ENCODE measurements around the gene KCNQ1.

KCNQ1 gene

DNA sequence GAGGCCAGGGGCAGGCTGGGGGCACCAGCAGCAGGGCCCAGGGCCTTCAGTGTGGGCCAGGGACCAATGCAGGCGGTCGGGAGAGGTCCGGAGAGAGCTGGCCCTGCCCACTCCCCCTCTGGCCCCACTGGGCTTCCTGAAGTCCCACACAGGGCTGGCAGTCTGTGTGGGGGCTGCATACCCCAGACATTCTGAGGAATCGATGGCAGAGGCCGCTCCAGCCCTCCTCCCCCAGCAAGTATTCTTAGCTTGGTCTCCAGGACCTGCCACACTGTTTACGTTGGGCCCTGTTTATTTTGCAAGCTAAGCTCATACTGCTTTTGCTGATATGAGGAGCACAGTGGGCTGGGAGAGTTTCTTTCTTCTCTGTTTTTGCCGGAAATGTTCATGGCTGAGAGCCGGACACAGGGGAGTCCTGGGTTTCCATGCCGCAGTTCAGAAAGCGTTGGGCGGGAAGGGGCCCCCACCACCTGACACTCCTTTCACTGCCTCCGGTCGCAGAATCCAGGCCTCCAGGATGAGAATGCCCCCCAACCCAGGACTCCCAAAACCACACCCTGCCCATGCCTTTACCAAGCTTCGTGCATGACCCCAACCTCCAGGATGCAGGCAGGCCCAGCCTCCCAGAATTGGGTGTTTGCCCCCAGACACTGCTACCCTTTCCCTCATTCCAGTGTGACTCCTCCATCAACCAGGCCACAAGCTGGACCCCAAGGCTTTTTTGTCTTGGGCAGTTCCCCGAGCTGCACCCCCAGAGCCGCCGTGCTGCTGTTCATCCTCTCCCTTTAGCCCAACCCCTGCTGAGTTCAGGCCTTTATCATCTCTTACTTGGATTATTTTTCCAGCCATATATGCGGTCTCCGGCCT is 336.8 kb downstream of the KCNQ1 start:
- Histone ChIP-seq H3K4me3 (ENCODE audit: severe bottlenecking) (no peak overlapping the region), H3K36me3 (ENCODE audit: low read depth) (no peaks in the 10 kb centered on the region), H3K9me3 (ENCODE audit: severe bottlenecking) (no peaks in the 10 kb centered on the region), H3K27me3 (ENCODE audit: insufficient read depth, poor library complexity, severe bottlenecking) (no peaks in the 10 kb centered on the region), H3K4me1 (ENCODE audit: insufficient read depth, poor library complexity, severe bottlenecking) (peaks cover 28% of the 10 kb centered on the region), H3K27ac (ENCODE audit: poor library complexity, severe bottlenecking) (no peak overlapping the region)
- TF ChIP-seq, protein P1, sequence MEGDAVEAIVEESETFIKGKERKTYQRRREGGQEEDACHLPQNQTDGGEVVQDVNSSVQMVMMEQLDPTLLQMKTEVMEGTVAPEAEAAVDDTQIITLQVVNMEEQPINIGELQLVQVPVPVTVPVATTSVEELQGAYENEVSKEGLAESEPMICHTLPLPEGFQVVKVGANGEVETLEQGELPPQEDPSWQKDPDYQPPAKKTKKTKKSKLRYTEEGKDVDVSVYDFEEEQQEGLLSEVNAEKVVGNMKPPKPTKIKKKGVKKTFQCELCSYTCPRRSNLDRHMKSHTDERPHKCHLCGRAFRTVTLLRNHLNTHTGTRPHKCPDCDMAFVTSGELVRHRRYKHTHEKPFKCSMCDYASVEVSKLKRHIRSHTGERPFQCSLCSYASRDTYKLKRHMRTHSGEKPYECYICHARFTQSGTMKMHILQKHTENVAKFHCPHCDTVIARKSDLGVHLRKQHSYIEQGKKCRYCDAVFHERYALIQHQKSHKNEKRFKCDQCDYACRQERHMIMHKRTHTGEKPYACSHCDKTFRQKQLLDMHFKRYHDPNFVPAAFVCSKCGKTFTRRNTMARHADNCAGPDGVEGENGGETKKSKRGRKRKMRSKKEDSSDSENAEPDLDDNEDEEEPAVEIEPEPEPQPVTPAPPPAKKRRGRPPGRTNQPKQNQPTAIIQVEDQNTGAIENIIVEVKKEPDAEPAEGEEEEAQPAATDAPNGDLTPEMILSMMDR (IDR thresholded peaks at IDR 0.05; ENCODE audit: poor library complexity, severe bottlenecking) = no peak
- DNase-seq (ENCODE audit: low spot score) = peak; percentile 29
- no peak for ATAC-seq (ENCODE audit: low read depth)

DNA sequence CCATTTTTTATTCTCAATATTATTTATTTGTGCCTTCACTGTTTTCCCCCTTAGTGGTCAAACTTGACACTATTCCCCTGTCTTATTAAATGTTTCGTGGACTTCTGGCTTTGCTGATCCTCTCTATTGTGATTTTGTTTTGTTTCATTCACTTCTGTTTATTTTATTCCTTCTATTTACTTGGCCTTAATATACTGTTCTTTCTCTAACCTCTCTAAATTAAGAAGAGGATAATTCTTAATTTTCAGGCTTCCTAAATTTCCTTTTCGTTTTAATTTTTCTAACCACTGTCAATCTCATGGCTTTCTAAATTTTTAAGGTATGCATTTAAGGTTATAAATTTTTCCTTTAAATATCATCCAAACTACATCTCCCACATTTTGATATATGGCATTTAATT is 338.0 kb downstream of the KCNQ1 start:
- H3K27ac ChIP-seq (ENCODE audit: poor library complexity, severe bottlenecking) = no peak overlapping the region
- TF ChIP-seq, protein P1 (IDR thresholded peaks at IDR 0.05; ENCODE audit: poor library complexity, severe bottlenecking) = no peak
- H3K4me1 ChIP-seq (ENCODE audit: insufficient read depth, poor library complexity, severe bottlenecking) = peaks cover 17% of the 10 kb centered on the region
- H3K27me3 ChIP-seq (ENCODE audit: insufficient read depth, poor library complexity, severe bottlenecking) = no peaks in the 10 kb centered on the region
- no peak overlapping the region for H3K4me3 ChIP-seq (ENCODE audit: severe bottlenecking)
- DNase-seq (ENCODE audit: low spot score) (no peak), ATAC-seq (ENCODE audit: low read depth) (no peak)
- no peaks in the 10 kb centered on the region for H3K36me3 ChIP-seq (ENCODE audit: low read depth)
- H3K9me3 ChIP-seq (ENCODE audit: severe bottlenecking) = no peaks in the 10 kb centered on the region

DNA sequence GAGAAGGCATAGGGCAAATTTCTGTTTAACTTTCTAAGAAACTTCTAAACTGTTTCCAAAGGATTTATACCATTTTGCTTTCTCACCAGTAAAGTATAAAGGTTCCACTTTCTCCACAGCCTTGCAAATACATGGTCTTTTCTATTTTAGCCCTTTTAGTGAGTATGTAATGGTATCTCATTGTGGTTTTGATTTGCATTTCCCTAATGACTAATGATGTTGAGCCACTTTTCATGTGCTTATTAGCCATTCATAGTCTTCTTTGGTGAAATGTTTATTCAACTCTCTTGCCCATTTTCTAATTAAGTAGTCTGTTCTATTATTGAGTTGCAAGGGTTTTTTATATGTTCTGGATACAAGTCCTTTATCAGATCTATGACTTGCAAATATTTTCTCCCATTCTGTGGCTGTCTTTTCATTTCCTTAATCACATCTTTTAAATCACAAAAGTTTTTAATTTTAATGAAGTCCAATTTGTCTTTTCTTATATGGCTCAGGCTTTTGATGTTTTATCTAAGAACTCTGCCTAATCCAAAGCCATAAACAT is 338.8 kb downstream of the KCNQ1 start:
- no peak for ATAC-seq (ENCODE audit: low read depth)
- TF ChIP-seq, protein P1 (IDR thresholded peaks at IDR 0.05; ENCODE audit: poor library complexity, severe bottlenecking) = no peak
- Histone ChIP-seq H3K4me1 (ENCODE audit: insufficient read depth, poor library complexity, severe bottlenecking) (peaks cover 9% of the 10 kb centered on the region), H3K27ac (ENCODE audit: poor library complexity, severe bottlenecking) (no peak overlapping the region), H3K4me3 (ENCODE audit: severe bottlenecking) (no peak overlapping the region), H3K36me3 (ENCODE audit: low read depth) (no peaks in the 10 kb centered on the region), H3K9me3 (ENCODE audit: severe bottlenecking) (no peaks in the 10 kb centered on the region), H3K27me3 (ENCODE audit: insufficient read depth, poor library complexity, severe bottlenecking) (no peaks in the 10 kb centered on the region)
- no peak for DNase-seq (ENCODE audit: low spot score)

DNA sequence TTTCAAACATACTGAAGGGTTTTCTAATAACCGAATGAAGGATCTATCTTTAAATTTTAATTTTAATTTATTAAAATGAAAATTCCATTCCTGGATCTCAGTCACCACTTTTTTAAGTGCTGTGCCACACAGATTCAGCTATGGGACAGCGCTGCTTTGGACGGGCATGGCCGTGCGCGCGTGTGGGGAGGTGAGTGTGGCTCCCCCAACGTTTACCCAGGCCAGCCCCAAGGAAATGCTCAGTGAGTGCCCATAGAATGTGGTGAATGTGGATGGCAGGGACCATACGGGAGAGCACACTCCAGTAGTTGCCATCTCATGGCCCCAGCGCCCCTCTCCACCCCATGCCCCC is 343.0 kb downstream of the KCNQ1 start:
- no peak for ATAC-seq (ENCODE audit: low read depth)

More for the DNA sequence above, 343.0 kb downstream of the KCNQ1 start:
- Histone ChIP-seq H3K9me3 (ENCODE audit: severe bottlenecking) (no peaks in the 10 kb centered on the region), H3K27me3 (ENCODE audit: insufficient read depth, poor library complexity, severe bottlenecking) (peaks cover 4% of the 10 kb centered on the region), H3K36me3 (ENCODE audit: low read depth) (no peaks in the 10 kb centered on the region), H3K4me3 (ENCODE audit: severe bottlenecking) (no peak overlapping the region), H3K27ac (ENCODE audit: poor library complexity, severe bottlenecking) (no peak overlapping the region), H3K4me1 (ENCODE audit: insufficient read depth, poor library complexity, severe bottlenecking) (no peaks in the 10 kb centered on the region)
- TF ChIP-seq, protein P1 (IDR thresholded peaks at IDR 0.05; ENCODE audit: poor library complexity, severe bottlenecking) = no peak
- DNase-seq (ENCODE audit: low spot score) = no peak
